Heart left ventricle (tissue), 16 donors: ENCODE data around the gene WBP1L. TPM values are rescaled to one million over a fixed set of nuclear protein-coding genes. Genes with fewer than 3 reads are reported as not detected.

Experiments
- ATAC-seq, 4 donors: fragments of 200-7000 bp; cut with Tn5 transposase; one replicate each; pipeline ENCODE4 v1.9.1; 2020 to 2022; ENCODE audit warnings: moderate library complexity in 4 of 4, mild to moderate bottlenecking in 3 of 4, moderate number of reproducible peaks in 1 of 4
- DNase-seq, 5 donors: peaks; one replicate each; pipeline ENCODE4 v3.0.0-alpha.2; 2020
- H3K27ac ChIP-seq, 12 donors: fragments of 200-600 bp; sonication (generic) in 4 of 12; one replicate each; pipeline versions ENCODE4 v1.5.0 to v1.8.0; 2016 to 2022; ENCODE audit warnings: mild to moderate bottlenecking in 2 of 12
- H3K27me3 ChIP-seq, 9 donors: fragments of 200-600 bp; sonication (generic) in 2 of 9; one replicate each; pipeline versions ENCODE4 v1.5.1 to v1.8.0; 2016 to 2022; ENCODE audit warnings: mild to moderate bottlenecking in 3 of 9
- H3K36me3 ChIP-seq, 9 donors: fragments of 200-600 bp; sonication (generic) in 2 of 9; one replicate each; pipeline versions ENCODE4 v1.5.0 to v1.8.0; 2018 to 2022; ENCODE audit warnings: mild to moderate bottlenecking in 2 of 9
- H3K4me1 ChIP-seq, 12 donors: fragments of 200-600 bp; sonication (generic) in 4 of 12; one replicate each; pipeline versions ENCODE4 v1.5.0 to v1.8.0; 2016 to 2022; ENCODE audit warnings: mild to moderate bottlenecking in 3 of 12
- H3K4me3 ChIP-seq, 12 donors: fragments of 200-600 bp; sonication (generic) in 4 of 12; one replicate each; pipeline versions ENCODE4 v1.5.0 to v1.8.0; 2017 to 2022; ENCODE audit warnings: mild to moderate bottlenecking in 9 of 12, moderate library complexity in 4 of 12
- H3K9me3 ChIP-seq, 12 donors: fragments of 200-600 bp; sonication (generic) in 4 of 12; one replicate each; pipeline versions ENCODE4 v1.5.0 to v1.8.0; 2016 to 2022; ENCODE audit warnings: mild to moderate bottlenecking in 1 of 12
- CTCF ChIP-seq, 12 donors: fragments of 200-600 bp; sonication (generic) in 4 of 12; IDR thresholded peaks; one replicate each; pipeline versions ENCODE4 v1.5.0 to v1.8.0; 2018 to 2022; ENCODE audit warnings: antibody characterized with exemption in 12 of 12, mild to moderate bottlenecking in 5 of 12
- POLR2A ChIP-seq, 2 donors: fragments of 450-650 bp; IDR thresholded peaks; one replicate each; pipeline ENCODE4 v1.6.1; 2017; ENCODE audit warnings: antibody characterized with exemption in 2 of 2, mild to moderate bottlenecking in 2 of 2, moderate library complexity in 2 of 2
- WGBS, 4 donors: extraction: QIAGEN DNeasy Blood & Tissue Kit in 2 of 4; methylation state at CpG; one replicate each; pipeline versions ENCODE4 v1.1.5 to v1.1.7; 2013 to 2018; 5-methylcytosine and 5-hydroxymethylcytosine counted together
- intact Hi-C, 10 donors: fragments of 100-400 bp; cut with DNase I; formaldehyde crosslinking; loops; one replicate each; pipeline versions ENCODE4 v1.11.1 to v1.14.2; 2022
- polyA plus RNA-seq, 2 donors: library from polyadenylated mRNA; stranded (reverse); fragments of 200-250 nt; gene quantifications; one replicate each; pipeline ENCODE4 v1.2.3, GENCODE V29; 2013
- total RNA-seq, 9 donors: library from RNA; depleted of rRNA in 2 of 9; stranded (reverse); fragments of >200 nt in 2 of 9; fragmentation: NEBNext Ultra II Directional in 3 of 9; extraction: Animal tissue kit (Norgen Biotek cat#: 25700) in 3 of 9; gene quantifications; one replicate each; pipeline versions ENCODE4 v1.1.0 to v1.2.4, GENCODE V29; 2016 to 2023
- donor health status: ischemic (EF 13 %, LVEDD 7.1; RV severe dilation, severe dysfunction).
- donor health status: healthy with polysubstance abuse.
- donor health status: DM: no; HTN: yes; CAD: no.
- donor health status: DM: no; HTN: no; CAD: no.
- donor health status: ischemic (EF 25% LVEDD 6.9; RV normal size, moderate dysfunction).
- donor health status: ischemic (EF 25% LVEDD 5.7; RV mildly dilated, moderate dysfunction).
- donor health status: healthy.
- donor health status: DM: yes; HTN: yes; CAD: no.
- donor health status: ischemic (EF 35%, LVEDD 5.7; RV mildly dilated, moderate dysfunction).
- donor health status: nonischemic (EF 11% LVEDD 7.7; RV severe dilation, severe dysfunction).
- donor health status: DM: yes; HTN: yes; CAD: no.
- donor health status: PGD.
- donor health status: ischemic (EF 29% LVEDD 5.4; RV normal size, mild dysfunction).
- donor health status: nonischemic (EF 23%, LVEDD 6.1; RV moderate dilation, normal function).

WBP1L gene
- total and polyA plus RNA-seq, 11 donors: 10.7 to 75.1 (median 27.6) TPM

GRCh38 chr10:102727037-102727818 is 16.5 kb upstream of the WBP1L start:
- intact Hi-C loops: loop anchor here in 8 of 10 donors (5.0 to 10.0 kb wide), 8 partner anchors 90 to 518 kb away; partner anchors contain the start of genes CYP17A1 (in 2 of the 8) and RPEL1 (in 2 of the 8)
- WGBS, 4 donors: 66 to 73% (median 70%) methylated on average over 13 of the region's 13 CpGs
- peaks cover 0 to 20% (median 6%) of the 10 kb centered on the region in 12 donors for H3K4me1 ChIP-seq
- H3K36me3 ChIP-seq: peaks cover 0 to 13% (median 3%) of the 10 kb centered on the region in 9 donors
- H3K9me3 ChIP-seq: peaks cover 0 to 2% (median 0%) of the 10 kb centered on the region in 12 donors
- ATAC-seq (peak in 1 of 4 donors; percentile 64), DNase-seq (no peak)
- TF ChIP-seq CTCF (IDR thresholded peaks at IDR 0.05) (no peak), POLR2A (IDR thresholded peaks at IDR 0.05) (no peak)
- peak overlapping the region in 3 of 12 donors; percentile 29 to 52 (median 37) for H3K27ac ChIP-seq
- peak overlapping the region in 2 of 12 donors; percentile 26 to 30 for H3K4me3 ChIP-seq
- no peaks in the 10 kb centered on the region for H3K27me3 ChIP-seq

GRCh38 chr10:102729029-102730026 is 14.4 kb upstream of the WBP1L start:
- ATAC-seq (peak; percentile 92 to 97 (median 95)), DNase-seq (peak; percentile 85 to 94 (median 88))
- WGBS, 4 donors: 50 to 60% (median 52%) methylated on average over 25 to 30 of the region's 30 CpGs
- Histone ChIP-seq H3K4me1 (peaks cover 0 to 20% (median 6%) of the 10 kb centered on the region in 12 donors), H3K36me3 (peaks cover 0 to 20% (median 11%) of the 10 kb centered on the region in 9 donors), H3K27ac (no peak overlapping the region), H3K4me3 (peak overlapping the region in 1 of 12 donors; percentile 8), H3K27me3 (no peaks in the 10 kb centered on the region), H3K9me3 (no peaks in the 10 kb centered on the region)
- intact Hi-C loops: loop anchor here (1.0 to 10.0 kb wide), 16 partner anchors 85 to 515 kb away; partner anchors contain the start of genes RPEL1 (in 4 of the 10) and CYP17A1 (in 3 of the 10)
- no peak for TF ChIP-seq POLR2A (IDR thresholded peaks at IDR 0.05)
- TF ChIP-seq CTCF (IDR thresholded peaks at IDR 0.05): peak; percentile 88 to 97 (median 93)

- 63 to 73% (median 70%) methylated on average over 5 of the region's 5 CpGs for WGBS, 4 donors
- no peak overlapping the region for H3K4me3 ChIP-seq
- H3K27me3 ChIP-seq: no peaks in the 10 kb centered on the region
- intact Hi-C loops: loop anchor here in 5 of 10 donors (5.0 to 10.0 kb wide), 6 partner anchors 83 to 513 kb away; partner anchors contain the start of genes RPEL1 (in 2 of the 5) and CYP17A1 (in 1 of the 5)
- ATAC-seq: no peak
- peaks cover 0 to 20% (median 6%) of the 10 kb centered on the region in 12 donors for H3K4me1 ChIP-seq
- TF ChIP-seq POLR2A (IDR thresholded peaks at IDR 0.05) (no peak), CTCF (IDR thresholded peaks at IDR 0.05) (no peak)
- H3K36me3 ChIP-seq: peaks cover 0 to 22% (median 12%) of the 10 kb centered on the region in 9 donors
- no peak for DNase-seq
- H3K27ac ChIP-seq: no peak overlapping the region
- H3K9me3 ChIP-seq: no peaks in the 10 kb centered on the region
Observed at GRCh38 chr10:102731222-102731800, 12.4 kb upstream of the WBP1L start.
